ENCODE results near the gene EDAR. TPM values are rescaled to one million over a fixed set of nuclear protein-coding genes. Genes with fewer than 3 reads are reported as not detected.

EDAR gene
- total RNA-seq, 1 experiment from 2014 or later, result 0.82 TPM

- H3K36me3 Mint-ChIP-seq (ENCODE audit: insufficient read depth, unreplicated experiment), result no peaks in the 10 kb centered on the region
- BruUV-seq (replicated peaks), result no TSS peak
- no peaks in the 10 kb centered on the region for H3K9me3 Mint-ChIP-seq (ENCODE audit: unreplicated experiment)
- no peaks in the 10 kb centered on the region for H3K36me3 ChIP-seq (ENCODE audit: control insufficient read depth, insufficient read depth, low read length)
- DNase-seq, result no peak
- no peak for TF ChIP-seq CTCF (IDR thresholded peaks at IDR 0.05; ENCODE audit: insufficient read depth in 1 of 2, low read depth in 1 of 2, low read length in 1 of 2, severe bottlenecking in 1 of 2, unreplicated experiment in 1 of 2)
- no peak overlapping the region for H3K4me3 Mint-ChIP-seq (ENCODE audit: unreplicated experiment)
- intact Hi-C loops (cut with micrococcal nuclease; ENCODE audit: unreplicated experiment), result no loop called here
- CTCF ChIA-PET, result no interaction called here
- POLR2A ChIA-PET, result no interaction called here
- H3K4me3 ChIP-seq (ENCODE audit: low read depth, low read length), result no peak overlapping the region
- H3K27me3 ChIP-seq (replicated peaks; ENCODE audit: control insufficient read depth, insufficient read depth, low read length), result no peaks in the 10 kb centered on the region
- peaks cover 21% of the 10 kb centered on the region for H3K4me1 Mint-ChIP-seq (ENCODE audit: low read depth, unreplicated experiment)
- no peaks in the 10 kb centered on the region for H3K9me3 ChIP-seq
- no peak overlapping the region for H3K27ac Mint-ChIP-seq (ENCODE audit: unreplicated experiment)
- H3K27me3 Mint-ChIP-seq (ENCODE audit: insufficient read depth, unreplicated experiment), result no peaks in the 10 kb centered on the region
- H3K4me1 ChIP-seq, result peaks cover 5% of the 10 kb centered on the region
These were observed 23.3 kb downstream of the EDAR start for GRCh38 chr2:108965540-108966289.

GRCh38 chr2:108963057-108963456 lies 26.0 kb downstream of the EDAR start:
- intact Hi-C loops (cut with micrococcal nuclease; ENCODE audit: unreplicated experiment), result no loop called here
- Histone ChIP-seq H3K36me3 (ENCODE audit: control insufficient read depth, insufficient read depth, low read length) (no peaks in the 10 kb centered on the region), H3K4me1 (peaks cover 17% of the 10 kb centered on the region), H3K9me3 (no peaks in the 10 kb centered on the region), H3K4me3 (ENCODE audit: low read depth, low read length) (no peak overlapping the region), H3K27me3 (replicated peaks; ENCODE audit: control insufficient read depth, insufficient read depth, low read length) (no peaks in the 10 kb centered on the region)
- ChIA-PET CTCF (no interaction called here), POLR2A (no interaction called here)
- H3K4me1 Mint-ChIP-seq (ENCODE audit: low read depth, unreplicated experiment), result peaks cover 13% of the 10 kb centered on the region
- DNase-seq, result no peak
- H3K27me3 Mint-ChIP-seq (ENCODE audit: insufficient read depth, unreplicated experiment), result no peaks in the 10 kb centered on the region
- H3K4me3 Mint-ChIP-seq (ENCODE audit: unreplicated experiment), result no peak overlapping the region
- BruUV-seq (replicated peaks), result no TSS peak
- TF ChIP-seq CTCF (IDR thresholded peaks at IDR 0.05; ENCODE audit: insufficient read depth in 1 of 2, low read depth in 1 of 2, low read length in 1 of 2, severe bottlenecking in 1 of 2, unreplicated experiment in 1 of 2), result no peak
- H3K27ac Mint-ChIP-seq (ENCODE audit: unreplicated experiment), result no peak overlapping the region
- no peaks in the 10 kb centered on the region for H3K9me3 Mint-ChIP-seq (ENCODE audit: unreplicated experiment)
- no peaks in the 10 kb centered on the region for H3K36me3 Mint-ChIP-seq (ENCODE audit: insufficient read depth, unreplicated experiment)

GRCh38 chr2:108961796-108962195 lies 27.2 kb downstream of the EDAR start:
- no peaks in the 10 kb centered on the region for H3K36me3 Mint-ChIP-seq (ENCODE audit: insufficient read depth, unreplicated experiment)
- no peak overlapping the region for H3K4me3 ChIP-seq (ENCODE audit: low read depth, low read length)
- H3K36me3 ChIP-seq (ENCODE audit: control insufficient read depth, insufficient read depth, low read length), result no peaks in the 10 kb centered on the region
- DNase-seq, result no peak
- H3K4me1 Mint-ChIP-seq (ENCODE audit: low read depth, unreplicated experiment), result peaks cover 22% of the 10 kb centered on the region
- H3K27me3 ChIP-seq (replicated peaks; ENCODE audit: control insufficient read depth, insufficient read depth, low read length), result no peaks in the 10 kb centered on the region
- ChIA-PET POLR2A (no interaction called here), CTCF (no interaction called here)
- peaks cover 30% of the 10 kb centered on the region for H3K4me1 ChIP-seq
- H3K4me3 Mint-ChIP-seq (ENCODE audit: unreplicated experiment), result no peak overlapping the region
- H3K27ac Mint-ChIP-seq (ENCODE audit: unreplicated experiment), result no peak overlapping the region
- intact Hi-C loops (cut with micrococcal nuclease; ENCODE audit: unreplicated experiment), result no loop called here
- no peaks in the 10 kb centered on the region for H3K9me3 Mint-ChIP-seq (ENCODE audit: unreplicated experiment)
- no TSS peak for BruUV-seq (replicated peaks)
- H3K9me3 ChIP-seq, result no peaks in the 10 kb centered on the region
- H3K27me3 Mint-ChIP-seq (ENCODE audit: insufficient read depth, unreplicated experiment), result no peaks in the 10 kb centered on the region
- no peak for TF ChIP-seq CTCF (IDR thresholded peaks at IDR 0.05; ENCODE audit: insufficient read depth in 1 of 2, low read depth in 1 of 2, low read length in 1 of 2, severe bottlenecking in 1 of 2, unreplicated experiment in 1 of 2)

All from Caco-2 (cell line).